Limb (tissue), 2 donors: Measurements from ENCODE around the gene ADGRV1.
"Not testable (repeated sequence)": the region's sequence is repeated elsewhere in the genome, so short reads cannot be mapped to it uniquely, and the experiment has no call there.

Experiments
- DNase-seq, 2 donors: peaks; one replicate each; pipeline ENCODE4 v3.0.0-alpha.2; 2016; ENCODE audit errors: extremely low spot score in 2 of 2

Gene ADGRV1

DNA sequence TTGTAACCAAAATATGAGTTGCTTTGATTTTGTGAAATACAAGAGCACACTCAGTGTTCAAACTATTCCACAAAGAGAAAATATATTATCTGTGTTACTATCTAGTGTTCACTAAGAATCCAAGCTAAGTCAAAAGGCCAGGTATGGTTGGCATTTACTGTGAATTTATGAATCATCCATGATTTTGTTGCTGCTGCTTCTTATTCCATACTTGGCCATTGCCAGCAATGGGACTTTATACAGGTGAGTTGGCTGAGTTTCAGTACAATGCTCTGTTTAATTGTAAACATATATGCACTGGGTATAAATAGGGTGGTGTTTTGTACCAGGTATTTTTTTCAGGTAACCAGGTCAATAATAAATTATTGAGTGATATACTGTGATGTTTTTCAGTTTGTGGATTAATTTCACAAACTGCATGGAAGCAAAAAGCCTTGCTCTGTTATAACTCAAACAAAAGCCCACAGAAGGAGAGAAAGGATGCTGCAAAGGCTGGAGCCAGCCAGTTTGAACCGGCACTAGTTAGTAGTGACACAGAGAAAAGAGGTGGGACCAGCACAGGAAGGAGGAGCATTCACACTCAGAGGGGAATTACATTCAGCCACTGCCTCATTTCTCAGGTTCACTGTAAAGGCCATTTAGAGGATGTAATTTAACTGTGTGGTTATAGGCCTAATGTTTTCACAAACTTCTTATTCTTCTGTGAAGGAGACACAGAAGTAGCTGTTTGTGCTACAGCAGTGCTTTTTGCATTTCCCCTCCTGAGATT lies 381.8 kb downstream of the ADGRV1 start:
- peak; percentile 62 to 63 for DNase-seq

DNA sequence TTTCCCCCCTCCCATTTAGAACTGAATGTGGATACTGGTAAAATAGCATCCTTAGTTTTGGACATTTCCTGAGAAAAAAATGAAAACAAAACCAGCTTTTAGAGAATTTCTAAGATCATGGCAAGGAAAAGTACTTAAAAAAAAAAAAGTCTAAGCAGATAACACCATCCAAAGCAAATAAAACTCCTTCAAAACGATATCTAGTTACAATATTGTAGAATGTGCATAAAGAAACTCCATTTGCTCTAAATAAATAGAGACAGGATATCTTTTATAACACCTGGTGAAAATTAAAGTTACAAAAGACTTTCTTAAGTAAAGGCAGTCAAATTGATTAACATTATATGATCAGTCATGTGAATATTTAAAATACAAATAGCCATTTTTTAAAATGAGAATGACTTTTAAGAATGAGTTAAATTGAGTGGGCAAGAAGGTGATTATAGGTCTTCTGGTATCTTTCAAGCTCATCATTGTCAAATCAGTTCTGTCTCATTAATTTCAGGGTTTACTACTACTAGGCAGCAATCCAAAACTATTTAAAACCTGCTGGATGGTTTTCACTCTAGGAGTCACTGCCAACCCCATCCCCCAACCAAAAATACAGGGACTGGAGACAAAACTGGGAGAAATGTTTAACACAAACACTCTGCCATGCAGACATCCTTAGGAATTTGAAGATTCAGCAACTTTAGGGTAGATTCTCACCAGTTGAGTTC lies 382.6 kb downstream of the ADGRV1 start:
- DNase-seq: no peak

DNA sequence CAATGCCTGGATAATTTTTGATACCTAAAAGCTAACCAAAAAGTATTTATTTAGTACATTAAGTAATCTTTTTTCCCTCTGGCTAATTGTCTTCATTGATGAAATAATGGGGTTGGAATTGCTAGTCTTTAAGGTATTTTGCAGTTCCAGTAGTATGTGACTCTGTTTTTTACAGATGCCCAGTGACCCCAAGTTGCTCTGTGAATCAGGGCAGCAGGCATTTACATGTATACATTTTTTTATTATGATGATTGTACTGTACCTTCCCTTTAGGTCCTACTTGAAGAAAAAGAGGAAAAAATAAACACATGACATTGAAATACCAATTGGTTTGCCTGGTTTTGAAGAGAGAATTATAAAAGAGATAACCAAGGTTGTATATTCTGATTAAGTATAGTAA lies 385.5 kb downstream of the ADGRV1 start:
- no peak for DNase-seq

DNA sequence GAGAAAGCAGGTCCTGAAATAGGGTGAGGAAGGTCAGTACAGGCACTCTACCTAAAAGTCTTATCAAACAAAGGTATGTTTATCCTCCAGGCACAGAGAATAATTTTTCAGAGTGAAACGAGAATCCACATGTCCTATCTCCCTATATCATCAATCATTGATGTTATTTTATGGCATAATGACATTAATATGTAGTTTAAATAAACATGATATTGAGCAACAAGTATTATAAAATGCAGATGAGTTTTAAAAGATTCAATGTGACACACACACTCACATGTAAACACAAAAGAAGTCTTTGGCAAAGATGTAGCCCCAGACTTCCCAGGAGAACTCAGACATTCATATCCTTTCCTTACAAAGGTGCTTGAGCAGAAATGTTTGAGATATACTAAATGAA lies 389.1 kb downstream of the ADGRV1 start:
- DNase-seq: no peak

DNA sequence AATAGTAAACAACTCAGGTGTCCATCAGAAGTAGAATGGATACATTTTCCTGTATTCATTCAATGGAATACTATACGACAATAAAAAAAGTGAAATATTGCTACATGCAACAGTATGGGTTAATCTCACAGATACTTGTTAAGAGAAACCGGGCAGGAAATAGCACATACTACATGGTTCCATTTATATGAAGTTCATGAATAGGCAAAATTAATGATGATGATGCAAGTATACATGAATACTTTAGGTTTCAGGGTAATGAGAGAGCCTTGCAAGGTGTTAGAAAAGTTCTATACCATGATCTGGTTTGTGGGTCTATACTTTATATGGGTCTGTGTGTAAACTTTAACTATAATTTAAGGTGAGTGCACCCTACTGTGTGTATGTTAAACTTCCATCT lies 390.4 kb downstream of the ADGRV1 start:
- DNase-seq: no peak

DNA sequence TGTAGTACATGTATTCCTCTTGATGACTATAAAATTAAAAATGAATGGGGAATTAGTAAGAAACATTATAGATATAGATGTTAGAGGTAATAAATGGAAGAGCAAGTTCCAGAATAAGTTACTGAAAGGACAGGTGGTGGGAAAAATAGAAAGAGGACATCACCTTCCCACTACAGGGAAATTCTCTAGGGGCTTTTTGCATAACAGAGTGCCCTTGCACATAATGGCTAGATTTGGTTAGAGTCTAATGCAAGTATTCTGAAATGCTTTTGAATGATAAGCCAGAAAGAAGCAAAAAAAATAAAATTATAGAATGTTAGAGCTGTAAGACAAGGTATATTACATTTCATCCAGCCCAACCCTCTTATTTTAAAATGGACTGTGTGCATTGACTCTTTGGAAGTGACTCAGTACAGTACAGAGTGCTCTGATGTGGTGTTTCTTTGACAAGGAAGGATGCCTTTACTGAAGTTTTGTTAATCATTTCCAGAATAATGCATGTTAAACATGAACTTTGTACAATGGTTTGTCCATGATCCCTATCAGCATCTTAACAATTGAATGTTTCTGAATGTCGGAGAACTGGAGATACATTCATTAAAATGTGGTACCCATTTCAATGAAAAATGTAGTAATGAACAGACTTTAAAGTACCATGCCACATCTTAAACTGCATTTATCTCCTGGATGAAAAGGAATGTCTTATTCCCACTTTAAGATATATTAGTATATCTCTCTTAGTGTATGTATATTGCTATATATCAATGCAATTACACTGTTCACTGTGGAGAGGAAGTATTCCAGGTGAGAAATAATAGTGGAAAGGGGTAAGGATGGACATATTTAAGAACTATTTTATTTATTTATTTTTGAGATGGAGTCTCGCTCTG lies 391.1 kb downstream of the ADGRV1 start:
- DNase-seq: no peak

GRCh38 chr5:90955001-90955635 lies 396.5 kb downstream of the ADGRV1 start:
- DNase-seq: no peak

DNA sequence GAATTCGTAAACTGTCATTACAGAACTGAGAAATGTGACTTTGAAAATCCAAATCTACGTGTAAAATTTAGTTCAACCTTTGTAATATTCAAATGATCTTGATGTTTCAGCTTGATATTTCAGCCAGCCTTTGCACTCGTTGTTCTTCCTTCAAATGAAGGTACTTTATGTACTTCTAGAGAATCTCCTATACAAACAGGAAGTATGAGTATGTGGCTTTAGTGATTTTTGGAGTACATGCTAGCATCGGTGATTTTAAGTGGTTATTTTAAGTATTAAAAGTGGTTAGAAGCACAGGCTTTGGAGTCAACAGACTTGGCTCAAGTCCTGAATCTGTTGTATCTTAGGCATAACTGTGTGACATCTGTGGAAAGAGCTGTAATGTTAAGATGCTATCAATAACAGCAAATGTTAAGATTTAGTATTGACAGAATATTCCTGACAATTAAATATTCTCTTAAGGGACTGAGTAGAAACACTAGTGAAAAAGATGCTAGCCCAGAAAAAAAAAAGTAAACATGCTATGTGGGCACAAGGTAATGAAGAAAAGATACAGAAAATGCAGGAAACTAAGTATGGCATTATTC lies 398.0 kb downstream of the ADGRV1 start:
- DNase-seq: no peak

DNA sequence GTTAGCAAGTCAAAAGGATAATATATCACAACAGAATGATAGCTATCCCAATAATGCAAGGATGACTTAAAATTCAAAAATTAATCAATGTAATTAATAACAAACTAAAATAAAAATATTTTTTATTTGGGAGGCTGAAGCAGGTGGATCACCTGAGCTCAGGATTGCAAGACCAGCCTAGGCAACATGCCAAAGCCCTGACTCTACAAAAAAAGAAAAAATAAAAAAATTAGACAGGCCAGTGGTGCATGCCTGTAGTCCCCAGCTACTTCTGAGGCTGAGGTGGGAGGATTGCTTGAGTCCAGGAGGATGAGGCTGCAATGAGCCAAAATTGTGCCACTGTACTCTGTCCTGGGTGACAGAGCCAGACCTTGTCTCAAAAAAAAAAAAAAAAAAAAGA lies 399.3 kb downstream of the ADGRV1 start:
- no peak for DNase-seq

DNA sequence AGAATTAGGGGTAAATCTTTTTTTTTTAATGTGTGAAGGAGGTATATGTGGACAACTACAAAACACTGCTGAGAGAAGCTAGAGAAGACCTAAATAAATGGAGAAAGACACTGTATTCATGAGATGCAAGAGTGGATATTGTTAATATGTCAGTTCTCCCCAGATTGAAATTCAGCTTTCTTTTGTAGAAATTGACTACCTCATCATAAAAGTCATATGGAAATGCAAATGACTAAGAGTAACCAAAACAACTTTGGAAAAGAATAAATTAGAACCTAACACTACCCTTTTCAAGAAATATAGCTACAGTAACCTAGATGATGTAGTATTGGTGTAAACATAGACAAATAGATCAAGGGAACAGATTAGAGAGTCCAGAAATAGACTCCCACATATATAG lies 400.7 kb downstream of the ADGRV1 start:
- no peak for DNase-seq

- DNase-seq: no peak
Observed at GRCh38 chr5:90962481-90962880, 403.9 kb downstream of the ADGRV1 start.

GRCh38 chr5:90965110-90965685 lies 406.6 kb downstream of the ADGRV1 start:
- DNase-seq: no peak

- DNase-seq: no peak
Observed at GRCh38 chr5:90967443-90967842, 408.8 kb downstream of the ADGRV1 start.

DNA sequence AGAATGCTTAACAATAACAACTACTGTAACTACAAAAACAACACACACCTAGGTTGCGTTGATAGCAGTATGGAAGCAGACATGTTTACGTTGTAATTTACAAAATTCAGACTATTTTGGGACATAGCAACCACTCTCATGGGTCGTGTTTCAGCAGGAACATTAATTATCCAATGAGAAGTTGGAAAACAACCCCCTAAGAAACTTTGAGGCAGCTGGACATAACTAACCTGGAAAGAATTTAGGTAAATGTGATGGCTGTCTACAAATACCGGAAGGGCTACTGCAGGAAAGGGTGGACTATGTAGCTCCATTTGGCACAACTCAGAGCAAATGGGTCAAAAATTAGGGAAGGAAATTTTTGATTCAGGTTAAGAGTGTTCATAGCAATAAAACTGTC lies 409.3 kb downstream of the ADGRV1 start:
- DNase-seq: no peak

- DNase-seq: no peak
Observed at GRCh38 chr5:90968319-90968718, 409.7 kb downstream of the ADGRV1 start.

GRCh38 chr5:90969945-90970344 lies 411.3 kb downstream of the ADGRV1 start:
- DNase-seq: not testable (repeated sequence)

GRCh38 chr5:90981177-90981576 lies 422.6 kb downstream of the ADGRV1 start:
- no peak for DNase-seq

DNA sequence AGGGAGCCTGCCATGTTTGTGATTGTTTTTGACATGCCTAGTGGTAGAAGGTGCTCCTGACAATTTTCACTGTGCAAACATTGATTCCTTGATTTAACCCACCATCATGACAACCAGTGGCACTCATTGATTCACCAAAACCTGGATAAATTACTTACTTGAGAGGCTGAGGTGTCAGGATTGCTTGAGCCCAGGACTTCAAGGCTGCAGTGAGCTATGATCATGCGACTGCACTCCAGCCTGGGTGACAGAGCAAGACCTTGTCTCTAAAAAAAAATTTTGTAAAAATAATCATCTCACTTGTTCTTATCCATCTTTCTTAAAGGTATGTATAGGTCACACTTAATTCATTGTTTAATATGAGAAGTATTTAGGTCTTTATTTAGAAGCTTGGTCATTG lies 423.2 kb downstream of the ADGRV1 start:
- no peak for DNase-seq

DNA sequence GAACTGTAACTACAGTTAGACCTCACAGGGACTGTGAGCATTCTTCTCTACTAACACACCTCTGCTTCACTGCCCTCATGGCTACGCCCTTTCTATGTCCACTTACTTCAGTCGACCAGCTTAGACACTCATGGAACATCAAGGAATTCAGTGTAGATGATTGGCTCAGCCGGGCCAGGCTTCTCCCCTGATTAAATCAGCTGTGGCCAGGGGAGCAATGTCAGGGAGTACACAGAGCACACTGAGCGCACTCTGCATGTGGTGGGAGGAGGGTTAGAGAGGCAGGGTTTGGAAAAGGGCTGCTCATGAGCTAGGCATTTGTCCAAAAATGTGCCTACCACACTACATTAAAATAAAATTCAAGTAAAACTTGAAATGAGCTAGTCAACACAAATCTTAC lies 424.0 kb downstream of the ADGRV1 start:
- DNase-seq: no peak

DNA sequence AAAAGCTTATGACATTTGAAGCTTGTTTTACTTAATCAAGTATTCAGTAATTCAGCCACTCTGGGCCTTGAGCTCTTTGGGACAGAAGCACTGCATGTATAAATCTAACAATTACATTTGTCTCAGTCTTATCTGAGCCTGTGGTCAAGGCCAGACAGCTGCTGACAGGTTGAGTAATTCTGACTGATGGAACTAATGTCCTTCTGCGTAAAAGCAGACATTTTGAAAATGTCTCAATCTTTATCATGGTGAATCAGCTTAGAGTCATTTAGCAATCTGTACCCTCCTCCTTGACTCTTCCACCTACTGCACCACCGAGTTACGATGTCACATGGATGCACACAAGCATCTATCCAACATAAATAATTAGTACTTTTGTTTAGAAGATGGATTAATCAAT lies 424.6 kb downstream of the ADGRV1 start:
- DNase-seq: no peak

DNA sequence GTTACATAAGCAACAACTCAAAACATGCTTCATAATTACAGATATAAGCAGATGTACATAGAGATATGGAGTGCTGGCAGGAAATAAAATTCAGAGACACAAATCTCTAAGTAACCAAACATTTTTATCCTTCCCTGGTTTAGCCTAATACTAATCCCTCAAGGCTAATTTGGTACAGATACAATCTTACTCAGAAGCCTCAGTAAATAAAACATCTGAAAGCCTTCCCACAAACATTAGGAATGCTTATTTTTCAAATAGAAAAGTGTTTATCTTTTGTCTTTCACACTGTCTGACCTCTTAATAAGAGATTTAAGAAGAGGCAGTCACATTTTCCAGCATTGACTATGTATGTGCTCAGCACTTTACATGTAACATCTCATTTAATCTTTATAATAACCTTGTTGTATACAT lies 425.1 kb downstream of the ADGRV1 start:
- DNase-seq: no peak
